C4-2B (cell line): Measurements from ENCODE around the gene CENATAC.
"Not testable (repeated sequence)": the region's sequence is repeated elsewhere in the genome, so short reads cannot be mapped to it uniquely, and the experiment has no call there.

Experiments used
- CTCF ChIP-seq: fragments of 450-650 bp; conservative IDR thresholded peaks from 2 replicates; pipeline ENCODE4 v1.5.1; 2017; ENCODE audit warnings: mild to moderate bottlenecking
- ZFX ChIP-seq: fragments of 450-650 bp; IDR thresholded peaks from 2 replicates; pipeline ENCODE4 v1.6.1; 2017

- not testable (repeated sequence) for TF ChIP-seq CTCF, ZFX
Observed at GRCh38 chr11:118991486-118992038, 6.4 kb upstream of the CENATAC start.
